A549 treated with AZD9567 at 1 μM for 4 hours (cell line): ENCODE measurements around the gene B3GAT3. TPM values are rescaled to one million over a fixed set of nuclear protein-coding genes. Genes with fewer than 3 reads are reported as not detected.

Experiments
- total RNA-seq: library from RNA; stranded (reverse); fragments of 200-300 nt; extraction: Qiagen RNA extraction; gene quantifications from 5 replicates; pipeline ENCODE4 v1.2.3, GENCODE V29; 2022; ENCODE audit not compliant: insufficient read depth

Gene B3GAT3
- total RNA-seq = 31.5 to 62.5 TPM (median 57.4 TPM) in 5 replicates

GRCh38 chr11:62621567-62622470, at the start of gene B3GAT3:
B3GAT3 (minus strand) TSS chr11:62621986; CDS start chr11:62621947, 39 bp downstream.

GRCh38 chr11:62665075-62665598, 43.4 kb upstream of the B3GAT3 start, which contains the start of the genes C11orf98 and CSKMT:
C11orf98 (minus strand) TSS chr11:62665210; CDS start chr11:62665169, 41 bp downstream.
CSKMT (plus strand) TSS chr11:62665312; CDS start chr11:62665880, 568 bp downstream.

GRCh38 chr11:62645946-62646824, 24.4 kb upstream of the B3GAT3 start, which contains the start of gene GANAB:
GANAB (minus strand) TSS chr11:62646613; CDS start chr11:62646599, 14 bp downstream.

GRCh38 chr11:62612366-62613290, 9.2 kb downstream of the B3GAT3 start, which contains the start of the genes EML3 and ROM1:
EML3 (minus strand) TSS chr11:62612775; CDS start chr11:62612457, 318 bp downstream.
ROM1 (plus strand) TSS chr11:62613257; CDS start chr11:62613282, 25 bp downstream.

GRCh38 chr11:62601372-62602140, 20.2 kb downstream of the B3GAT3 start, which contains the start of gene MTA2:
MTA2 (minus strand) TSS chr11:62601865; CDS start chr11:62601450, 415 bp downstream.

GRCh38 chr11:62591448-62592145, 30.2 kb downstream of the B3GAT3 start, which contains the start of gene TUT1:
TUT1 (minus strand) TSS chr11:62591523; CDS start chr11:62591485, 38 bp downstream.

GRCh38 chr11:62573592-62574362, 48.0 kb downstream of the B3GAT3 start, which contains the start of gene EEF1G:
EEF1G (minus strand) TSS chr11:62573891; CDS start chr11:62573842, 49 bp downstream.

Other genes starting within 250 kb of the B3GAT3 start
- gene SCGB1A1, start 203.0 kb downstream of the B3GAT3 start, total RNA-seq = 0.33 TPM in 1 of 5 replicates, not detected in the others
- 302 to 368 TPM (median 355 TPM) in 5 replicates for gene AHNAK, start 75.2 kb downstream of the B3GAT3 start, total RNA-seq
- 1,906 to 2,030 TPM (median 1,958 TPM) in 5 replicates for gene EEF1G, start 48.1 kb downstream of the B3GAT3 start, total RNA-seq
- gene TUT1, start 30.5 kb downstream of the B3GAT3 start, total RNA-seq = 11.0 to 17.1 TPM (median 16.1 TPM) in 5 replicates
- gene MTA2, start 20.1 kb downstream of the B3GAT3 start, total RNA-seq = 78.1 to 84.0 TPM (median 82.0 TPM) in 5 replicates
- gene EML3, start 9.2 kb downstream of the B3GAT3 start, total RNA-seq = 19.0 to 24.5 TPM (median 22.2 TPM) in 5 replicates
- 1.6 to 4.0 TPM (median 3.3 TPM) in 5 replicates for gene ROM1, start 8.7 kb downstream of the B3GAT3 start, total RNA-seq
- gene GANAB, start 24.6 kb upstream of the B3GAT3 start, total RNA-seq = 235 to 274 TPM (median 257 TPM) in 5 replicates
- 23.9 to 26.5 TPM (median 25.3 TPM) in 5 replicates for gene INTS5, start 31.3 kb upstream of the B3GAT3 start, total RNA-seq
- 105 to 143 TPM (median 136 TPM) in 5 replicates for gene C11orf98, start 43.2 kb upstream of the B3GAT3 start, total RNA-seq
- 13.6 to 21.8 TPM (median 18.4 TPM) in 5 replicates for gene CSKMT, start 43.3 kb upstream of the B3GAT3 start, total RNA-seq
- 19.0 to 37.4 TPM (median 35.6 TPM) in 5 replicates for gene UQCC3, start 49.7 kb upstream of the B3GAT3 start, total RNA-seq
- gene LBHD1, start 50.3 kb upstream of the B3GAT3 start, total RNA-seq = 2.6 to 5.1 TPM (median 4.1 TPM) in 5 replicates
- 86.8 to 127 TPM (median 119 TPM) in 5 replicates for gene UBXN1, start 57.1 kb upstream of the B3GAT3 start, total RNA-seq
- 0.06 to 0.13 TPM (median 0.10 TPM) in 4 of 5 replicates, not detected in the other for gene LRRN4CL, start 67.5 kb upstream of the B3GAT3 start, total RNA-seq
- gene BSCL2, start 85.4 kb upstream of the B3GAT3 start, total RNA-seq = 42.8 to 90.9 TPM (median 77.6 TPM) in 5 replicates
- 0.09 TPM in 1 of 5 replicates, not detected in the others for gene GNG3, start 85.7 kb upstream of the B3GAT3 start, total RNA-seq
- 37.9 to 42.5 TPM (median 40.9 TPM) in 5 replicates for gene HNRNPUL2, start 105.5 kb upstream of the B3GAT3 start, total RNA-seq
- 30.4 to 50.8 TPM (median 32.7 TPM) in 5 replicates for gene TTC9C, start 106.5 kb upstream of the B3GAT3 start, total RNA-seq
- 1.0 to 2.9 TPM (median 1.3 TPM) in 5 replicates for gene ZBTB3, start 132.2 kb upstream of the B3GAT3 start, total RNA-seq
- gene POLR2G, start 139.6 kb upstream of the B3GAT3 start, total RNA-seq = 165 to 192 TPM (median 183 TPM) in 5 replicates
- 14.2 to 15.2 TPM (median 14.7 TPM) in 5 replicates for gene TAF6L, start 149.4 kb upstream of the B3GAT3 start, total RNA-seq
- 66.2 to 95.9 TPM (median 86.1 TPM) in 5 replicates for gene TMEM179B, start 165.4 kb upstream of the B3GAT3 start, total RNA-seq
- 20.3 to 33.0 TPM (median 29.3 TPM) in 5 replicates for gene TMEM223, start 170.0 kb upstream of the B3GAT3 start, total RNA-seq
- 59.2 to 67.6 TPM (median 64.3 TPM) in 5 replicates for gene NXF1, start 183.5 kb upstream of the B3GAT3 start, total RNA-seq
- gene STX5, start 210.1 kb upstream of the B3GAT3 start, total RNA-seq = 18.0 to 29.8 TPM (median 27.4 TPM) in 5 replicates
- not detected in 5 replicates for gene TEX54, start 210.9 kb upstream of the B3GAT3 start, total RNA-seq
- gene WDR74, start 217.6 kb upstream of the B3GAT3 start, total RNA-seq = 56.0 to 86.0 TPM (median 83.4 TPM) in 5 replicates